ENCODE data around the gene LYL1. TPM values are rescaled to one million over a fixed set of nuclear protein-coding genes. Genes with fewer than 3 reads are reported as not detected.

Gene LYL1
- total RNA-seq, 4 donors from 2014 or later = 4.5 to 33.4 (median 16.7) TPM

DNA sequence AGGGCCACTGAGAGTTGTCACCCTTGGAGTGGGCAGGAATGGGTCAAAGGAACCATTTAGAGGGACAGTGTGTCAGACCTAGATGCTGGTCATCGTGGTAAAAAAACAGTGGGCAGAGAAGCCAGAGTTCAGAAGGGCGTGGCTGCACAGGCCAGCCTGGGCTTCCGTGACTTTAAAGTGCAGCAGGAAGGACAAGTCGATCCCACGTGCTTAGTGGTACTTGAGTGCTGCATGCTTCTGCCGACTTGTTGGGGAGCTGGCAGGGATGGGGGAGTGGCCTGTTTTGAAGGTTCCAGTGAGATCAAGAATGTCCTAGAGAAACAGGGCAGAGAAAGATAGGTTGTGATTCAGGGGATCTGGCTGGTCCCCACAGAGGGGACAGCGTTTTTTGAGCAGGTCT, 17.0 kb downstream of the LYL1 start:
- 28% methylated on average over 7 of the region's 7 CpGs; no CpG with 5 or more reads in 1 of the 2 donors for WGBS, 2 donors (ENCODE audit: low coverage in 1 of 2)
- Histone ChIP-seq H3K36me3 (no peaks in the 10 kb centered on the region), H3K27me3 (no peaks in the 10 kb centered on the region), H3K9me3 (no peaks in the 10 kb centered on the region), H3K27ac (peak overlapping the region in 2 of 4 donors; percentile 4 to 47), H3K4me3 (no peak overlapping the region), H3K4me1 (peaks cover 6 to 24% (median 11%) of the 10 kb centered on the region in 4 donors)
- no peak for TF ChIP-seq EP300 (IDR thresholded peaks at IDR 0.05; ENCODE audit: low read depth)
- TF ChIP-seq CTCF (IDR thresholded peaks at IDR 0.05) = no peak
- no peak for TF ChIP-seq POLR2AphosphoS5 (IDR thresholded peaks at IDR 0.05)
- TF ChIP-seq POLR2A (IDR thresholded peaks at IDR 0.05) = no peak
- in situ Hi-C loops (cut with MboI; ENCODE audit: low pct_ligation_motif_present in 1 of 4, low pct_unique_long_range_greater_than_20kb in 1 of 4, low sequenced_read_pairs in 3 of 4) = loop anchor here in 3 of 4 donors (10.0 to 25.0 kb wide), 2 partner anchors 98 to 101 kb away; partner anchors contain the start of gene NFIX (in 1 of the 3)
- DNase-seq = no peak
- intact Hi-C loops (cut with DNase I; ENCODE audit: low total_unique reads) = no loop called here

DNA sequence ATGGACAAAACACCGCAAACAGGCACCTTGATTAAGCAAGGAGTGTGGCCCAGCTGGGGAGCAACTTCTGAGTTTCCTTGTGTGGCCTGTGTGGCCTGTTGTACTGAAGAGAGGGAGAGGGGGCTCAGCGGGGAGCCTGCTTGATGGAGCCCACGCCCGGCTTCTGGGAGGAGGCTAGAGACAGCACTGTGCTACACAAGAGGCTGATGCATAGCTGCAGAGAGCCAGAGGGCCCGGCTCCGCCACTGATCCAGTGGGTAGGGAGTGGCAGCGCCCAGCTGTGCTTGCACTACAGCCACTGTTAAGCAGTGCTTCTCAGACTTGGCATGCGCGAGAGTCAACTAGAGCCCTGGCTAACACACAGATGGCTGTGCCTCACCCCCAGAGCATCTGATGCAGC, 19.0 kb downstream of the LYL1 start:
- intact Hi-C loops (cut with DNase I; ENCODE audit: low total_unique reads) = no loop called here

GRCh38 chr19:13083008-13083404, 19.7 kb downstream of the LYL1 start:
- no peak for TF ChIP-seq POLR2A (IDR thresholded peaks at IDR 0.05)
- TF ChIP-seq CTCF (IDR thresholded peaks at IDR 0.05) = no peak
- TF ChIP-seq EP300 (IDR thresholded peaks at IDR 0.05; ENCODE audit: low read depth) = no peak
- TF ChIP-seq POLR2AphosphoS5 (IDR thresholded peaks at IDR 0.05) = no peak
- H3K4me1 ChIP-seq = peaks cover 28 to 35% (median 32%) of the 10 kb centered on the region in 4 donors
- H3K27ac ChIP-seq = peak overlapping the region in 2 of 4 donors; percentile 27 to 65
- in situ Hi-C loops (cut with MboI; ENCODE audit: low pct_ligation_motif_present in 1 of 4, low pct_unique_long_range_greater_than_20kb in 1 of 4, low sequenced_read_pairs in 3 of 4) = loop anchor here in 3 of 4 donors (10.0 to 25.0 kb wide), 2 partner anchors 96 to 98 kb away; partner anchors contain the start of gene NFIX (in 1 of the 3)
- H3K4me3 ChIP-seq = no peak overlapping the region
- no peaks in the 10 kb centered on the region for H3K27me3 ChIP-seq
- intact Hi-C loops (cut with DNase I; ENCODE audit: low total_unique reads) = no loop called here
- H3K36me3 ChIP-seq = no peaks in the 10 kb centered on the region
- H3K9me3 ChIP-seq = no peaks in the 10 kb centered on the region
- no peak for DNase-seq
- 65% methylated on average over 7 of the region's 7 CpGs; no CpG with 5 or more reads in 1 of the 2 donors for WGBS, 2 donors (ENCODE audit: low coverage in 1 of 2)

More for the DNA sequence above, 19.0 kb downstream of the LYL1 start:
- TF ChIP-seq CTCF (IDR thresholded peaks at IDR 0.05) (no peak), POLR2A (IDR thresholded peaks at IDR 0.05) (no peak), POLR2AphosphoS5 (IDR thresholded peaks at IDR 0.05) (no peak), EP300 (IDR thresholded peaks at IDR 0.05; ENCODE audit: low read depth) (no peak)
- no peaks in the 10 kb centered on the region for H3K36me3 ChIP-seq
- H3K27ac ChIP-seq = peak overlapping the region in 1 of 4 donors; percentile 65
- H3K27me3 ChIP-seq = no peaks in the 10 kb centered on the region
- 80 to 91% methylated on average over 4 to 6 of the region's 9 CpGs for WGBS, 2 donors (ENCODE audit: low coverage in 1 of 2)
- no peaks in the 10 kb centered on the region for H3K9me3 ChIP-seq
- DNase-seq = no peak
- no peak overlapping the region for H3K4me3 ChIP-seq
- in situ Hi-C loops (cut with MboI; ENCODE audit: low pct_ligation_motif_present in 1 of 4, low pct_unique_long_range_greater_than_20kb in 1 of 4, low sequenced_read_pairs in 3 of 4) = loop anchor here in 3 of 4 donors (10.0 to 25.0 kb wide), 2 partner anchors 96 to 99 kb away; partner anchors contain the start of gene NFIX (in 1 of the 3)
- peaks cover 21 to 29% (median 26%) of the 10 kb centered on the region in 4 donors for H3K4me1 ChIP-seq

GRCh38 chr19:13082192-13083007, 20.3 kb downstream of the LYL1 start:
- intact Hi-C loops (cut with DNase I; ENCODE audit: low total_unique reads) = no loop called here
- H3K9me3 ChIP-seq = no peaks in the 10 kb centered on the region
- peak overlapping the region; percentile 10 to 65 (median 33) for H3K27ac ChIP-seq
- H3K36me3 ChIP-seq = no peaks in the 10 kb centered on the region
- H3K4me1 ChIP-seq = peaks cover 34 to 41% (median 38%) of the 10 kb centered on the region in 4 donors
- DNase-seq = no peak
- in situ Hi-C loops (cut with MboI; ENCODE audit: low pct_ligation_motif_present in 1 of 4, low pct_unique_long_range_greater_than_20kb in 1 of 4, low sequenced_read_pairs in 3 of 4) = loop anchor here in 3 of 4 donors (10.0 to 25.0 kb wide), 2 partner anchors 95 to 98 kb away; partner anchors contain the start of gene NFIX (in 1 of the 3)
- H3K27me3 ChIP-seq = no peaks in the 10 kb centered on the region
- no peak for TF ChIP-seq POLR2A (IDR thresholded peaks at IDR 0.05)
- no peak for TF ChIP-seq POLR2AphosphoS5 (IDR thresholded peaks at IDR 0.05)
- TF ChIP-seq EP300 (IDR thresholded peaks at IDR 0.05; ENCODE audit: low read depth) = no peak
- peak in 1 of 5 experiments; percentile 6 for TF ChIP-seq CTCF (IDR thresholded peaks at IDR 0.05)
- WGBS, 2 donors (ENCODE audit: low coverage in 1 of 2) = 71% methylated on average over 14 of the region's 14 CpGs; no CpG with 5 or more reads in 1 of the 2 donors
- H3K4me3 ChIP-seq = no peak overlapping the region

Data from transverse colon (tissue), 4 donors.